ENCODE data around the gene GPR78.
"Not testable (repeated sequence)": the region's sequence is repeated elsewhere in the genome, so short reads cannot be mapped to it uniquely, and the experiment has no call there.

GRCh38 chr4:8576591-8576990, 3.6 kb upstream of the GPR78 start:
- not testable (repeated sequence) for TF ChIP-seq CTCF, EP300 (IDR thresholded peaks at IDR 0.05)

Data from suprapubic skin (tissue), 3 donors.